ENCODE measurements around the gene LPAR3. TPM values are rescaled to one million over a fixed set of nuclear protein-coding genes. Genes with fewer than 3 reads are reported as not detected.

The LPAR3 gene
- total and polyA plus RNA-seq, 2 of the 13 experiments (the other 11 are each of a cell fraction or from before 2014, with no cell fraction given) = not detected

GRCh38 chr1:84795213-84795612 is 97.8 kb downstream of the LPAR3 start:
- Histone ChIP-seq H3K4me3 (replicated peaks in 1 of 3; ENCODE audit: insufficient read depth in 1 of 3, low read depth in 2 of 3, low read length in 3 of 3) (no peak overlapping the region), H2AFZ (ENCODE audit: low read length) (no peak overlapping the region), H3K79me2 (ENCODE audit: insufficient read depth, low read length) (no peaks in the 10 kb centered on the region), H3K4me2 (ENCODE audit: low read depth, low read length) (no peak overlapping the region), H3K4me1 (ENCODE audit: insufficient read depth, low read length) (peaks cover 9% of the 10 kb centered on the region), H3K9me3 (ENCODE audit: low read length) (no peaks in the 10 kb centered on the region), H4K20me1 (ENCODE audit: insufficient read depth, low read length) (no peaks in the 10 kb centered on the region), H3K36me3 (replicated peaks in 1 of 2; ENCODE audit: control insufficient read depth in 1 of 2, insufficient read depth in 2 of 2, low read length in 2 of 2) (no peaks in the 10 kb centered on the region), H3K27ac (ENCODE audit: extremely low read length, insufficient read depth, low read length) (no peak overlapping the region), H3K9ac (ENCODE audit: insufficient read depth, low read depth, low read length) (no peak overlapping the region), H3K27me3 (ENCODE audit: control insufficient read depth in 1 of 2, insufficient read depth in 2 of 2, low read length in 2 of 2) (no peaks in the 10 kb centered on the region)
- TF ChIP-seq CEBPB (IDR thresholded peaks at IDR 0.05; ENCODE audit: borderline replicate concordance, low read depth, low read length) (0 out of 2 replicates have a peak, but pooled peaks have one; percentile 24), MED1 (CRISPR knock-in tag; IDR thresholded peaks at IDR 0.05) (no peak)
- POLR2A ChIA-PET = no interaction called here
- CTCF ChIA-PET (ENCODE audit: low intra/inter-chr PET ratio, low total read pairs) = no interaction called here
- FAIRE-seq (no peak), ATAC-seq (no peak), DNase-seq (ENCODE audit: low spot score) (no peak)
- in situ Hi-C loops (cut with HindIII; ENCODE audit: extremely low pct_ligation_motif_present, low pct_unique_long_range_greater_than_20kb) = no loop called here
- WGBS (ENCODE audit: low lambda C conversion rate) = 14% methylated on average over 2 of the region's 2 CpGs
- no TSS peak for BruUV-seq (replicated peaks)
- intact Hi-C loops (cut with micrococcal nuclease; ENCODE audit: unreplicated experiment) = no loop called here

DNA sequence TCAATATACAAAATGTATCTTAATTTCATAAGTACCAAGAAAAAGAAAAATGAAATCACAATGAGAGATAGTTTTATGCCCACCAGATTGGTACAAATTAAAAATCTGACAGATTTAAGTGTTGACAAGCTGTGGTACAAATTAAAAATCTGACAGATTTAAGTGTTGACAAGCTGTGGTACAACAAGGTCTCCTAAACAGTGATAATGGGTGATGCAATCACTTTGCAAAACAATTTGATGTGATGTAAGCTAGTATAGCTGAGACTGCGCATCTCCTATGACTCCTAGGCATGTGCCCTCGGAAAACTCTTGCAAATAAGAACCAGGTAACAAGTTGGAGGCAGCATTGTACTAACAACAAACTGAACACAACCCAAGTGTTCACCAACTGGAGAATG is 100.6 kb downstream of the LPAR3 start:
- Histone ChIP-seq H3K79me2 (ENCODE audit: insufficient read depth, low read length) (no peaks in the 10 kb centered on the region), H3K27me3 (ENCODE audit: control insufficient read depth in 1 of 2, insufficient read depth in 2 of 2, low read length in 2 of 2) (no peaks in the 10 kb centered on the region), H3K4me3 (replicated peaks in 1 of 3; ENCODE audit: insufficient read depth in 1 of 3, low read depth in 2 of 3, low read length in 3 of 3) (no peak overlapping the region), H4K20me1 (ENCODE audit: insufficient read depth, low read length) (no peaks in the 10 kb centered on the region), H3K9ac (ENCODE audit: insufficient read depth, low read depth, low read length) (no peak overlapping the region), H3K4me1 (ENCODE audit: insufficient read depth, low read length) (peaks cover 9% of the 10 kb centered on the region), H2AFZ (ENCODE audit: low read length) (no peak overlapping the region), H3K4me2 (ENCODE audit: low read depth, low read length) (no peak overlapping the region), H3K36me3 (replicated peaks in 1 of 2; ENCODE audit: control insufficient read depth in 1 of 2, insufficient read depth in 2 of 2, low read length in 2 of 2) (no peaks in the 10 kb centered on the region), H3K27ac (ENCODE audit: extremely low read length, insufficient read depth, low read length) (no peak overlapping the region), H3K9me3 (ENCODE audit: low read length) (no peaks in the 10 kb centered on the region)
- CTCF ChIA-PET (ENCODE audit: low intra/inter-chr PET ratio, low total read pairs) = no interaction called here
- no TSS peak for BruUV-seq (replicated peaks)
- TF ChIP-seq CREBL2 (CRISPR knock-in tag; IDR thresholded peaks at IDR 0.05; ENCODE audit: borderline replicate concordance) = no peak
- TF ChIP-seq ZNF572 (CRISPR knock-in tag; IDR thresholded peaks at IDR 0.05) = no peak
- peak; percentile 51; the same call in 1 of the 2 replicates for TF ChIP-seq CEBPB (IDR thresholded peaks at IDR 0.05; ENCODE audit: borderline replicate concordance, low read depth, low read length)
- TF ChIP-seq, protein P1, sequence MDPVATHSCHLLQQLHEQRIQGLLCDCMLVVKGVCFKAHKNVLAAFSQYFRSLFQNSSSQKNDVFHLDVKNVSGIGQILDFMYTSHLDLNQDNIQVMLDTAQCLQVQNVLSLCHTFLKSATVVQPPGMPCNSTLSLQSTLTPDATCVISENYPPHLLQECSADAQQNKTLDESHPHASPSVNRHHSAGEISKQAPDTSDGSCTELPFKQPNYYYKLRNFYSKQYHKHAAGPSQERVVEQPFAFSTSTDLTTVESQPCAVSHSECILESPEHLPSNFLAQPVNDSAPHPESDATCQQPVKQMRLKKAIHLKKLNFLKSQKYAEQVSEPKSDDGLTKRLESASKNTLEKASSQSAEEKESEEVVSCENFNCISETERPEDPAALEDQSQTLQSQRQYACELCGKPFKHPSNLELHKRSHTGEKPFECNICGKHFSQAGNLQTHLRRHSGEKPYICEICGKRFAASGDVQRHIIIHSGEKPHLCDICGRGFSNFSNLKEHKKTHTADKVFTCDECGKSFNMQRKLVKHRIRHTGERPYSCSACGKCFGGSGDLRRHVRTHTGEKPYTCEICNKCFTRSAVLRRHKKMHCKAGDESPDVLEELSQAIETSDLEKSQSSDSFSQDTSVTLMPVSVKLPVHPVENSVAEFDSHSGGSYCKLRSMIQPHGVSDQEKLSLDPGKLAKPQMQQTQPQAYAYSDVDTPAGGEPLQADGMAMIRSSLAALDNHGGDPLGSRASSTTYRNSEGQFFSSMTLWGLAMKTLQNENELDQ (CRISPR knock-in tag; IDR thresholded peaks at IDR 0.05; ENCODE audit: borderline replicate concordance) = no peak
- TF ChIP-seq ZNF7 (CRISPR knock-in tag; IDR thresholded peaks at IDR 0.05) = peak; percentile 94
- FAIRE-seq (no peak), ATAC-seq (no peak), DNase-seq (ENCODE audit: low spot score) (no peak)
- POLR2A ChIA-PET = no interaction called here
- WGBS (ENCODE audit: low lambda C conversion rate) = 3% methylated on average over 2 of the region's 2 CpGs
- in situ Hi-C loops (cut with HindIII; ENCODE audit: extremely low pct_ligation_motif_present, low pct_unique_long_range_greater_than_20kb) = no loop called here
- intact Hi-C loops (cut with micrococcal nuclease; ENCODE audit: unreplicated experiment) = no loop called here

Data from HepG2 (cell line).